K562 (cell line): ENCODE data around the gene MYO3B. TPM values are rescaled to one million over a fixed set of nuclear protein-coding genes. Genes with fewer than 3 reads are reported as not detected.

ENCODE experiments used
- ATAC-seq: fragments of 200-7000 bp; cut with Tn5 transposase; 3 replicates; pipeline ENCODE4 v1.9.1; 2020; ENCODE audit warnings: moderate library complexity
- BruUV-seq: library from RNA; stranded (reverse); fragments of 400-500 nt; replicated peaks from 2 replicates; lab custom pipeline; 2021; lab: Mats Ljungman, UMichigan
- CTCF ChIA-PET: fragments of 300-600 bp; formaldehyde crosslinking; extraction: SDS; loops from one replicate; lab custom pipeline; 2021; ENCODE audit warnings: low intra/inter-chr PET ratio; lab: Yijun Ruan, JAX
- POLR2A ChIA-PET: fragments of 300-600, 350-650 bp; sonication (Branson Sonifier 250); formaldehyde crosslinking; extraction: SDS; loops from one replicate; lab custom pipeline; 2021; ENCODE audit warnings: antibody characterized with exemption, inconsistent platforms; lab: Yijun Ruan, JAX
- DNase-seq, 4 experiments: peaks; one replicate each; pipeline versions ENCODE4 v3.0.0 to v3.0.0-alpha.2; 2011 to 2018; ENCODE audit warnings: low spot score in 3 of 4, mixed read lengths in 3 of 4; ENCODE audit errors: extremely low read depth in 1 of 4
- FAIRE-seq: peaks from 2 replicates; lab custom pipeline; 2011; peaks lifted over from hg19 to GRCh38; lab: Jason Lieb, UNC
- H2AFZ ChIP-seq: 2 replicates; pipeline ENCODE4 v1.6.0; 2011; ENCODE audit warnings: low read depth, low read length, control low read depth, inconsistent platforms
- H3K27ac ChIP-seq: fragments of 200-600 bp; 3 replicates; pipeline ENCODE4 v1.8.0; 2011; ENCODE audit warnings: low read depth, mild to moderate bottlenecking, control low read depth, inconsistent platforms, low read length, moderate library complexity, mixed read lengths; ENCODE audit errors: extremely low read depth
- H3K27me3 ChIP-seq, 2 experiments: fragments of 300-600 bp in 1 of 2; 2 replicates in 1 of 2; 3 replicates in 1 of 2; pipeline versions ENCODE4 v1.6.0 to v1.8.0; 2011; ENCODE audit warnings: inconsistent platforms in 2 of 2, low read length in 2 of 2, mild to moderate bottlenecking in 1 of 2, mixed read lengths in 1 of 2, moderate library complexity in 1 of 2; ENCODE audit not compliant: control insufficient read depth in 2 of 2, insufficient read depth in 2 of 2
- H3K36me3 ChIP-seq: fragments of 300-600 bp; 3 replicates; pipeline ENCODE4 v1.8.0; 2011; ENCODE audit warnings: mild to moderate bottlenecking, low read length, inconsistent platforms; ENCODE audit not compliant: control insufficient read depth, insufficient read depth
- H3K4me1 ChIP-seq, 2 experiments: fragments of 200-600 bp in 1 of 2; replicated peaks in 1 of 2; 2 replicates in 1 of 2; 3 replicates in 1 of 2; pipeline versions ENCODE4 v1.5.1 to v1.8.0; 2011; ENCODE audit warnings: inconsistent platforms in 2 of 2, low read length in 2 of 2, mild to moderate bottlenecking in 1 of 2, mixed read lengths in 1 of 2, moderate library complexity in 1 of 2; ENCODE audit not compliant: control insufficient read depth in 2 of 2, insufficient read depth in 2 of 2
- H3K4me2 ChIP-seq: 2 replicates; pipeline ENCODE4 v1.6.1; 2011; ENCODE audit warnings: low read length, control low read depth, inconsistent platforms, mixed read lengths; ENCODE audit not compliant: insufficient read depth
- H3K4me3 ChIP-seq: fragments of 200-600 bp; sonication (generic), shearing (Covaris generic); 2 replicates; pipeline ENCODE4 v1.5.1; 2016; ENCODE audit warnings: control low read depth, inconsistent platforms
- H3K79me2 ChIP-seq: fragments of 200-600 bp; 3 replicates; pipeline ENCODE4 v1.8.0; 2011; ENCODE audit warnings: low read length, inconsistent platforms; ENCODE audit not compliant: control insufficient read depth, insufficient read depth
- H3K9ac ChIP-seq, 2 experiments: 2 replicates each; pipeline versions ENCODE4 v1.6.0 to v1.6.1; 2011; ENCODE audit warnings: low read depth in 2 of 2, low read length in 2 of 2, control low read depth in 1 of 2, inconsistent platforms in 1 of 2, mild to moderate bottlenecking in 1 of 2, mixed read lengths in 1 of 2; ENCODE audit not compliant: insufficient read depth in 1 of 2
- H3K9me1 ChIP-seq: one replicate; pipeline ENCODE4 v1.6.0; 2011; ENCODE audit warnings: inconsistent platforms, mild to moderate bottlenecking, low read length, moderate library complexity; ENCODE audit not compliant: control insufficient read depth, insufficient read depth
- H3K9me3 ChIP-seq: replicated peaks from 2 replicates; pipeline ENCODE4 v1.5.1; 2011; ENCODE audit warnings: low read depth, low read length, inconsistent platforms; ENCODE audit not compliant: control insufficient read depth, insufficient read depth
- H4K20me1 ChIP-seq: replicated peaks from 2 replicates; pipeline ENCODE4 v1.6.1; 2011; ENCODE audit warnings: low read length, inconsistent platforms, mixed read lengths; ENCODE audit not compliant: control insufficient read depth, insufficient read depth
- BCOR ChIP-seq: fragments of 450-650 bp; IDR thresholded peaks from 2 replicates; pipeline ENCODE4 v1.6.1; 2016
- EP400 ChIP-seq: fragments of 450-650 bp; IDR thresholded peaks from 2 replicates; pipeline ENCODE4 v1.6.1; 2017; ENCODE audit warnings: antibody characterized with exemption, mild to moderate bottlenecking, moderate library complexity
- ETV1 ChIP-seq: fragments of 450-650 bp; conservative IDR thresholded peaks from 2 replicates; pipeline ENCODE4 v1.6.1; 2016; ENCODE audit warnings: missing genetic modification characterization, control low read depth, low read depth, missing compliant biosample characterization
- GATAD2B ChIP-seq: fragments of 450-650 bp; IDR thresholded peaks from 2 replicates; pipeline ENCODE4 v1.6.1; 2017; ENCODE audit warnings: mild to moderate bottlenecking, borderline replicate concordance
- ILF3 ChIP-seq: fragments of 450-650 bp; IDR thresholded peaks from 2 replicates; pipeline ENCODE4 v1.6.1; 2018; ENCODE audit warnings: antibody characterized with exemption, mild to moderate bottlenecking, moderate library complexity, borderline replicate concordance
- KDM1A ChIP-seq, 2 experiments: fragments of 450-650 bp; IDR thresholded peaks; 2 replicates each; pipeline ENCODE4 v1.6.1; 2016; ENCODE audit warnings: mild to moderate bottlenecking in 2 of 2
- PHF21A ChIP-seq: fragments of 450-650 bp; IDR thresholded peaks from 2 replicates; pipeline ENCODE4 v1.6.1; 2017; ENCODE audit warnings: low read depth, borderline replicate concordance
- RBM25 ChIP-seq: fragments of 200-400 bp; formaldehyde crosslinking; IDR thresholded peaks from 2 replicates; pipeline ENCODE4 v1.6.1; 2018; ENCODE audit warnings: low read length, low read depth, moderate library complexity; ENCODE audit not compliant: severe bottlenecking
- SMAD4 ChIP-seq: fragments of 250-450 bp; sonication (Bioruptor Pico); conservative IDR thresholded peaks from 2 replicates; pipeline ENCODE4 v1.8.0; 2021; ENCODE audit warnings: inconsistent platforms, mild to moderate bottlenecking, moderate library complexity
- SMARCA5 ChIP-seq: fragments of 450-650 bp; IDR thresholded peaks from 2 replicates; pipeline ENCODE4 v1.6.1; 2016
- TRIM28 ChIP-seq: fragments of 450-650 bp; IDR thresholded peaks from 2 replicates; pipeline ENCODE4 v1.6.1; 2017
- ZFX ChIP-seq: sonication (generic); formaldehyde crosslinking; IDR thresholded peaks from 2 replicates; pipeline ENCODE4 v1.8.0; 2022; ENCODE audit warnings: mild to moderate bottlenecking, missing genetic modification reagents, moderate library complexity
- in situ Hi-C: fragments of 300-500 bp; cut with MboI; formaldehyde crosslinking; loops from 4 replicates; pipeline ENCODE4 v1.15.0; 2018; ENCODE audit warnings: inconsistent platforms, mixed read lengths
- intact Hi-C: fragments of 100-400 bp; cut with micrococcal nuclease; formaldehyde crosslinking; loops from 2 replicates; pipeline ENCODE4 v1.14.2; 2022
- polyA plus RNA-seq, 8 experiments: library from polyadenylated mRNA; depleted of rRNA in 4 of 8; stranded (reverse) in 5 of 8; unstranded in 3 of 8; fragments of >200 nt; fragmentation: Nextera tagmentation in 2 of 8; fragmentation: Illumina TruSeq in 1 of 8; extraction: Ambion mirVana in 2 of 8; extraction: Trizol in 1 of 8; gene quantifications; 2 replicates each; pipeline versions ENCODE4 v1.2.1 to v1.2.3, GENCODE V29; 2011 to 2014; ENCODE audit warnings: inconsistent platforms in 1 of 8, missing spikeins in 1 of 8
- total RNA-seq, 7 experiments: library from RNA; depleted of rRNA in 6 of 7; stranded (reverse); fragments of >200 nt in 6 of 7; fragmentation: Illumina TruSeq in 2 of 7; extraction: Trizol in 2 of 7; gene quantifications; 2 replicates each; pipeline versions ENCODE4 v1.2.1 to v1.2.3, GENCODE V29; 2011 to 2021; ENCODE audit warnings: low replicate concordance in 1 of 7
- TF ChIP-seq, protein P1 (sequence below): sonication (generic); formaldehyde crosslinking; IDR thresholded peaks from 2 replicates; pipeline ENCODE4 v1.8.0; 2022; ENCODE audit warnings: missing genetic modification reagents, mild to moderate bottlenecking, moderate library complexity, borderline replicate concordance
- TF ChIP-seq, protein P2 (sequence below), 3 experiments: fragments of 200-800 bp in 1 of 3; fragments of 250-450 bp in 1 of 3; fragments of 450-650 bp in 1 of 3; sonication (Bioruptor Pico) in 1 of 3; sonication (Bioruptor generic) in 1 of 3; formaldehyde crosslinking in 1 of 3; IDR thresholded peaks; 2 replicates each; pipeline versions ENCODE4 v1.6.1 to v1.8.0; 2016 to 2022; ENCODE audit warnings: mild to moderate bottlenecking in 2 of 3, missing genetic modification characterization in 2 of 3, missing compliant biosample characterization in 1 of 3, moderate library complexity in 1 of 3
- TF ChIP-seq, protein P3 (sequence below), 2 experiments: fragments of 250-450 bp in 1 of 2; fragments of 450-650 bp in 1 of 2; sonication (Bioruptor Pico) in 1 of 2; IDR thresholded peaks; 2 replicates each; pipeline versions ENCODE4 v1.6.1 to v1.8.0; 2016 to 2021; ENCODE audit warnings: mild to moderate bottlenecking in 2 of 2, moderate library complexity in 2 of 2, missing compliant biosample characterization in 1 of 2, missing genetic modification characterization in 1 of 2
- TF ChIP-seq, protein P4 (sequence below): fragments of 450-650 bp; IDR thresholded peaks from 2 replicates; pipeline ENCODE4 v1.6.1; 2016; ENCODE audit warnings: mild to moderate bottlenecking

Gene MYO3B
- total and polyA plus RNA-seq, 9 of the 15 experiments (the other 6 are each of a cell fraction or from before 2014, with no cell fraction given), result 2.7 to 6.5 (median 3.6) TPM

DNA sequence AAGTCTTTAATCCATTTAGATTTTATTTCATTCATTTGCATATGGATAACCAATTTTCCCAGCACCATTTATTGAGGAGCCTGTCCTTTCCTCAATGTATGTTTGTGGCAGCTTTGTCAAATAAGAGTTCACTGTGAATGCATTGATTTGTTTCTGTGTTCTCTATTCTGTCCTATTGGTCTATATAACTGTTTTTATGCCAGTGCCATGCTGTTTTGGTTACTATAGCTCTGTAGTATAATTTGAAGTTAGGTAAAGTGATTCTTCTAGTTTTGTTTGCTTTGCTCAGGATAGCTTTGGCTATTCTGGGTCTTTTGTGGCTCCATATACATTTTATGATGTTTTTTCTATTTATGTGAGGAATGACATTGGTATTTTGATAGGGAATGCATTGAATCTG lies 7.4 kb downstream of the MYO3B start:
- CTCF ChIA-PET, result no interaction called here
- FAIRE-seq, result no peak

More for the DNA sequence above, 7.4 kb downstream of the MYO3B start:
- POLR2A ChIA-PET, result no interaction called here
- Histone ChIP-seq H3K36me3 (no peaks in the 10 kb centered on the region), H3K9ac (no peak overlapping the region), H3K27me3 (no peaks in the 10 kb centered on the region), H3K4me3 (no peak overlapping the region), H3K4me2 (no peak overlapping the region), H4K20me1 (no peaks in the 10 kb centered on the region), H3K27ac (no peak overlapping the region), H3K9me3 (no peaks in the 10 kb centered on the region), H3K79me2 (no peaks in the 10 kb centered on the region), H2AFZ (no peak overlapping the region), H3K4me1 (no peaks in the 10 kb centered on the region), H3K9me1 (no peaks in the 10 kb centered on the region)
- peak; percentile 83 for TF ChIP-seq RBM25
- no peak for TF ChIP-seq ZFX (CRISPR knock-in tag)
- no peak for TF ChIP-seq PHF21A
- TF ChIP-seq KDM1A (IDR thresholded peaks at IDR 0.05), result peak in 1 of 2 experiments; percentile 47; a peak in 1 of 4 replicates
- TF ChIP-seq, protein P1, sequence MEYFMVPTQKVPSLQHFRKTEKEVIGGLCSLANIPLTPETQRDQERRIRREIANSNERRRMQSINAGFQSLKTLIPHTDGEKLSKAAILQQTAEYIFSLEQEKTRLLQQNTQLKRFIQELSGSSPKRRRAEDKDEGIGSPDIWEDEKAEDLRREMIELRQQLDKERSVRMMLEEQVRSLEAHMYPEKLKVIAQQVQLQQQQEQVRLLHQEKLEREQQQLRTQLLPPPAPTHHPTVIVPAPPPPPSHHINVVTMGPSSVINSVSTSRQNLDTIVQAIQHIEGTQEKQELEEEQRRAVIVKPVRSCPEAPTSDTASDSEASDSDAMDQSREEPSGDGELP, result no peak
- peak; percentile 69 for TF ChIP-seq BCOR
- TF ChIP-seq SMARCA5, result peak; percentile 62; the same call in 1 of the 2 replicates
- TF ChIP-seq EP400, result 0 out of 2 replicates have a peak, but pooled peaks have one; percentile 12
- TF ChIP-seq, protein P2, sequence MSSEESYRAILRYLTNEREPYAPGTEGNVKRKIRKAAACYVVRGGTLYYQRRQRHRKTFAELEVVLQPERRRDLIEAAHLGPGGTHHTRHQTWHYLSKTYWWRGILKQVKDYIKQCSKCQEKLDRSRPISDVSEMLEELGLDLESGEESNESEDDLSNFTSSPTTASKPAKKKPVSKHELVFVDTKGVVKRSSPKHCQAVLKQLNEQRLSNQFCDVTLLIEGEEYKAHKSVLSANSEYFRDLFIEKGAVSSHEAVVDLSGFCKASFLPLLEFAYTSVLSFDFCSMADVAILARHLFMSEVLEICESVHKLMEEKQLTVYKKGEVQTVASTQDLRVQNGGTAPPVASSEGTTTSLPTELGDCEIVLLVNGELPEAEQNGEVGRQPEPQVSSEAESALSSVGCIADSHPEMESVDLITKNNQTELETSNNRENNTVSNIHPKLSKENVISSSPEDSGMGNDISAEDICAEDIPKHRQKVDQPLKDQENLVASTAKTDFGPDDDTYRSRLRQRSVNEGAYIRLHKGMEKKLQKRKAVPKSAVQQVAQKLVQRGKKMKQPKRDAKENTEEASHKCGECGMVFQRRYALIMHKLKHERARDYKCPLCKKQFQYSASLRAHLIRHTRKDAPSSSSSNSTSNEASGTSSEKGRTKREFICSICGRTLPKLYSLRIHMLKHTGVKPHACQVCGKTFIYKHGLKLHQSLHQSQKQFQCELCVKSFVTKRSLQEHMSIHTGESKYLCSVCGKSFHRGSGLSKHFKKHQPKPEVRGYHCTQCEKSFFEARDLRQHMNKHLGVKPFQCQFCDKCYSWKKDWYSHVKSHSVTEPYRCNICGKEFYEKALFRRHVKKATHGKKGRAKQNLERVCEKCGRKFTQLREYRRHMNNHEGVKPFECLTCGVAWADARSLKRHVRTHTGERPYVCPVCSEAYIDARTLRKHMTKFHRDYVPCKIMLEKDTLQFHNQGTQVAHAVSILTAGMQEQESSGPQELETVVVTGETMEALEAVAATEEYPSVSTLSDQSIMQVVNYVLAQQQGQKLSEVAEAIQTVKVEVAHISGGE (CRISPR knock-in tag; IDR thresholded peaks at IDR 0.05), result no peak
- TF ChIP-seq, protein P3, sequence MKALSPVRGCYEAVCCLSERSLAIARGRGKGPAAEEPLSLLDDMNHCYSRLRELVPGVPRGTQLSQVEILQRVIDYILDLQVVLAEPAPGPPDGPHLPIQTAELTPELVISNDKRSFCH (CRISPR knock-in tag; IDR thresholded peaks at IDR 0.05), result no peak
- TF ChIP-seq, protein P3 (tag; IDR thresholded peaks at IDR 0.05), result no peak
- no peak for TF ChIP-seq ETV1 (tag)
- no peak for TF ChIP-seq SMAD4 (CRISPR knock-in tag)
- TF ChIP-seq ILF3, result no peak
- peak; percentile 89 for TF ChIP-seq TRIM28
- TF ChIP-seq, protein P4, sequence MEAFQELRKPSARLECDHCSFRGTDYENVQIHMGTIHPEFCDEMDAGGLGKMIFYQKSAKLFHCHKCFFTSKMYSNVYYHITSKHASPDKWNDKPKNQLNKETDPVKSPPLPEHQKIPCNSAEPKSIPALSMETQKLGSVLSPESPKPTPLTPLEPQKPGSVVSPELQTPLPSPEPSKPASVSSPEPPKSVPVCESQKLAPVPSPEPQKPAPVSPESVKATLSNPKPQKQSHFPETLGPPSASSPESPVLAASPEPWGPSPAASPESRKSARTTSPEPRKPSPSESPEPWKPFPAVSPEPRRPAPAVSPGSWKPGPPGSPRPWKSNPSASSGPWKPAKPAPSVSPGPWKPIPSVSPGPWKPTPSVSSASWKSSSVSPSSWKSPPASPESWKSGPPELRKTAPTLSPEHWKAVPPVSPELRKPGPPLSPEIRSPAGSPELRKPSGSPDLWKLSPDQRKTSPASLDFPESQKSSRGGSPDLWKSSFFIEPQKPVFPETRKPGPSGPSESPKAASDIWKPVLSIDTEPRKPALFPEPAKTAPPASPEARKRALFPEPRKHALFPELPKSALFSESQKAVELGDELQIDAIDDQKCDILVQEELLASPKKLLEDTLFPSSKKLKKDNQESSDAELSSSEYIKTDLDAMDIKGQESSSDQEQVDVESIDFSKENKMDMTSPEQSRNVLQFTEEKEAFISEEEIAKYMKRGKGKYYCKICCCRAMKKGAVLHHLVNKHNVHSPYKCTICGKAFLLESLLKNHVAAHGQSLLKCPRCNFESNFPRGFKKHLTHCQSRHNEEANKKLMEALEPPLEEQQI, result 0 out of 2 replicates have a peak, but pooled peaks have one; percentile 51
- no peak for TF ChIP-seq GATAD2B
- no TSS peak for BruUV-seq
- ATAC-seq (no peak), DNase-seq (no peak)
- in situ Hi-C loops, result no loop called here
- intact Hi-C loops, result no loop called here
